Neural progenitor cell (in vitro differentiated cells): ENCODE data around the gene OLIG2. TPM values are rescaled to one million over a fixed set of nuclear protein-coding genes. Genes with fewer than 3 reads are reported as not detected.
A peak's percentile ranks its signal among the peaks of the same experiment; 100 is the strongest.

Experiments used
- DNase-seq: peaks from one replicate; pipeline ENCODE4 v3.0.0-alpha.2; 2016; ENCODE audit warnings: low spot score
- H2AFZ ChIP-seq: fragments of 200-600 bp; sonication (generic); replicated peaks from 2 replicates; pipeline ENCODE4 v1.6.1; 2016; ENCODE audit warnings: antibody characterized with exemption
- H3F3A ChIP-seq: fragments of 200-600 bp; sonication (generic); 2 replicates; pipeline ENCODE4 v1.6.1; 2016; ENCODE audit warnings: antibody characterized with exemption, low read depth
- H3K27ac ChIP-seq: fragments of 200-600 bp; sonication (generic); 2 replicates; pipeline ENCODE4 v1.5.1; 2016; ENCODE audit warnings: mild to moderate bottlenecking
- H3K27me3 ChIP-seq: fragments of 200-600 bp; sonication (generic); 2 replicates; pipeline ENCODE4 v1.6.1; 2016; ENCODE audit warnings: mild to moderate bottlenecking, moderate library complexity
- H3K36me3 ChIP-seq: fragments of 200-600 bp; sonication (generic); 2 replicates; pipeline ENCODE4 v1.5.1; 2016
- H3K4me1 ChIP-seq: fragments of 200-600 bp; sonication (generic); 2 replicates; pipeline ENCODE4 v1.6.1; 2016; ENCODE audit warnings: mixed run types
- H3K4me2 ChIP-seq: fragments of 200-600 bp; sonication (generic); 2 replicates; pipeline ENCODE4 v1.6.1; 2016
- H3K4me3 ChIP-seq: fragments of 200-600 bp; sonication (generic); 2 replicates; pipeline ENCODE4 v1.5.1; 2016
- H3K79me2 ChIP-seq: fragments of 200-600 bp; sonication (generic); 2 replicates; pipeline ENCODE4 v1.6.1; 2016; ENCODE audit warnings: low read depth
- H3K9ac ChIP-seq: fragments of 200-600 bp; sonication (generic); 2 replicates; pipeline ENCODE4 v1.6.1; 2016
- H3K9me3 ChIP-seq: fragments of 200-600 bp; sonication (generic); 2 replicates; pipeline ENCODE4 v1.5.1; 2016; ENCODE audit warnings: low read depth
- H4K20me1 ChIP-seq: fragments of 200-600 bp; sonication (generic); 2 replicates; pipeline ENCODE4 v1.6.1; 2016; ENCODE audit warnings: low read depth
- H3K27ac Mint-ChIP-seq: 3 replicates; pipeline ENCODE4 v1.8.0; 2021; ENCODE audit warnings: mixed read lengths
- H3K27me3 Mint-ChIP-seq: 2 replicates; pipeline ENCODE4 v1.8.0; 2022; ENCODE audit warnings: low read depth, mild to moderate bottlenecking, inconsistent platforms, moderate library complexity, mixed read lengths; ENCODE audit not compliant: insufficient read depth
- H3K36me3 Mint-ChIP-seq: 3 replicates; pipeline ENCODE4 v1.8.0; 2021; ENCODE audit warnings: mixed read lengths
- H3K4me1 Mint-ChIP-seq: 3 replicates; pipeline ENCODE4 v1.8.0; 2021; ENCODE audit warnings: mixed read lengths
- H3K4me3 Mint-ChIP-seq: 3 replicates; pipeline ENCODE4 v1.8.0; 2021; ENCODE audit warnings: mild to moderate bottlenecking, moderate library complexity, mixed read lengths
- H3K9me3 Mint-ChIP-seq: 3 replicates; pipeline ENCODE4 v1.8.0; 2020; ENCODE audit warnings: mixed read lengths
- CTCF ChIP-seq: fragments of 200-600 bp; sonication (generic); IDR thresholded peaks from 2 replicates; pipeline ENCODE4 v1.5.1; 2017; ENCODE audit warnings: antibody characterized with exemption, mild to moderate bottlenecking
- EZH2 ChIP-seq: fragments of 200-600 bp; sonication (generic); IDR thresholded peaks from 2 replicates; pipeline ENCODE4 v1.6.1; 2017; ENCODE audit warnings: antibody characterized with exemption, mild to moderate bottlenecking, moderate library complexity
- EZH2phosphoT487 ChIP-seq: fragments of 200-600 bp; sonication (generic); IDR thresholded peaks from 2 replicates; pipeline ENCODE4 v1.6.1; 2017; ENCODE audit warnings: antibody characterized with exemption
- total RNA-seq: library from RNA; depleted of rRNA; stranded (reverse); fragments of >200 nt; gene quantifications from 2 replicates; pipeline ENCODE4 v1.2.3, GENCODE V29; 2015; ENCODE audit warnings: low replicate concordance

The OLIG2 gene
- total RNA-seq, 1 donor from 2014 or later: not detected

DNA sequence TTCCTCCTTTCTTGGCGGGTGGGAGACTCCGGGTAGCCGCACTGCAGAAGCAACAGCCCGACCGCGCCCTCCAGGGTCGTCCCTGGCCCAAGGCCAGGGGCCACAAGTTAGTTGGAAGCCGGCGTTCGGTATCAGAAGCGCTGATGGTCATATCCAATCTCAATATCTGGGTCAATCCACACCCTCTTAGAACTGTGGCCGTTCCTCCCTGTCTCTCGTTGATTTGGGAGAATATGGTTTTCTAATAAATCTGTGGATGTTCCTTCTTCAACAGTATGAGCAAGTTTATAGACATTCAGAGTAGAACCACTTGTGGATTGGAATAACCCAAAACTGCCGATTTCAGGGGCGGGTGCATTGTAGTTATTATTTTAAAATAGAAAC lies 2.5 kb downstream of the OLIG2 start:
- peak overlapping the region; percentile 18 for H3K4me3 Mint-ChIP-seq

DNA sequence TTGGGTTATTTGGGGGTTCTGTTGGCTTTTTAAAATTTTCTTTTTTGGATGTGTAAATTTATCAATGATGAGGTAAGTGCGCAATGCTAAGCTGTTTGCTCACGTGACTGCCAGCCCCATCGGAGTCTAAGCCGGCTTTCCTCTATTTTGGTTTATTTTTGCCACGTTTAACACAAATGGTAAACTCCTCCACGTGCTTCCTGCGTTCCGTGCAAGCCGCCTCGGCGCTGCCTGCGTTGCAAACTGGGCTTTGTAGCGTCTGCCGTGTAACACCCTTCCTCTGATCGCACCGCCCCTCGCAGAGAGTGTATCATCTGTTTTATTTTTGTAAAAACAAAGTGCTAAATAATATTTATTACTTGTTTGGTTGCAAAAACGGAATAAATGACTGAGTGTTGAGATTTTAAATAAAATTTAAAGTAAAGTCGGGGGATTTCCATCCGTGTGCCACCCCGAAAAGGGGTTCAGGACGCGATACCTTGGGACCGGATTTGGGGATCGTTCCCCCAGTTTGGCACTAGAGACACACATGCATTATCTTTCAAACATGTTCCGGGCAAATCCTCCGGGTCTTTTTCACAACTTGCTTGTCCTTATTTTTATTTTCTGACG lies 3.1 kb downstream of the OLIG2 start:
- no peak overlapping the region for H3K27ac Mint-ChIP-seq
- TF ChIP-seq EZH2phosphoT487: peak; percentile 84
- peak; percentile 75 for TF ChIP-seq EZH2
- TF ChIP-seq CTCF: no peak
- no peak overlapping the region for H3K4me3 Mint-ChIP-seq
- H3K36me3 Mint-ChIP-seq: peaks cover 4% of the 10 kb centered on the region
- H3K4me1 Mint-ChIP-seq: peaks cover 22% of the 10 kb centered on the region
- Histone ChIP-seq H3K4me3 (no peak overlapping the region), H3K9ac (no peak overlapping the region), H4K20me1 (peaks cover 90% of the 10 kb centered on the region), H3K79me2 (no peaks in the 10 kb centered on the region), H2AFZ (no peak overlapping the region), H3K36me3 (no peaks in the 10 kb centered on the region), H3K4me1 (peaks cover 11% of the 10 kb centered on the region), H3K27ac (no peak overlapping the region), H3K4me2 (no peak overlapping the region), H3K9me3 (no peaks in the 10 kb centered on the region), H3K27me3 (peaks cover 100% of the 10 kb centered on the region), H3F3A (peaks cover 22% of the 10 kb centered on the region)
- DNase-seq: peak; percentile 72
- H3K9me3 Mint-ChIP-seq: peaks cover 6% of the 10 kb centered on the region
- peaks cover 69% of the 10 kb centered on the region for H3K27me3 Mint-ChIP-seq

More for the DNA sequence above, 2.5 kb downstream of the OLIG2 start:
- no peaks in the 10 kb centered on the region for H3K79me2 ChIP-seq
- peaks cover 28% of the 10 kb centered on the region for H3K4me1 Mint-ChIP-seq
- no peak overlapping the region for H2AFZ ChIP-seq
- H3K4me1 ChIP-seq: peaks cover 14% of the 10 kb centered on the region
- no peaks in the 10 kb centered on the region for H3K9me3 ChIP-seq
- no peak overlapping the region for H3K4me2 ChIP-seq
- H3K27me3 Mint-ChIP-seq: peaks cover 74% of the 10 kb centered on the region
- TF ChIP-seq CTCF (no peak), EZH2 (peak; percentile 92), EZH2phosphoT487 (peak; percentile 21)
- H3K36me3 ChIP-seq: no peaks in the 10 kb centered on the region
- H4K20me1 ChIP-seq: peaks cover 90% of the 10 kb centered on the region
- H3K9me3 Mint-ChIP-seq: peaks cover 6% of the 10 kb centered on the region
- no peak overlapping the region for H3K27ac ChIP-seq
- peaks cover 28% of the 10 kb centered on the region for H3F3A ChIP-seq
- H3K27ac Mint-ChIP-seq: no peak overlapping the region
- peaks cover 4% of the 10 kb centered on the region for H3K36me3 Mint-ChIP-seq
- no peak for DNase-seq
- peaks cover 100% of the 10 kb centered on the region for H3K27me3 ChIP-seq
- H3K4me3 ChIP-seq: no peak overlapping the region
- no peak overlapping the region for H3K9ac ChIP-seq

GRCh38 chr21:33029385-33029921 lies 3.7 kb downstream of the OLIG2 start:
- Histone ChIP-seq H3K27ac (no peak overlapping the region), H3K36me3 (no peaks in the 10 kb centered on the region), H3K79me2 (no peaks in the 10 kb centered on the region), H3K4me1 (peaks cover 6% of the 10 kb centered on the region), H2AFZ (no peak overlapping the region), H3K4me2 (no peak overlapping the region), H3K4me3 (no peak overlapping the region), H3K9me3 (no peaks in the 10 kb centered on the region), H3F3A (peaks cover 21% of the 10 kb centered on the region), H4K20me1 (peaks cover 90% of the 10 kb centered on the region), H3K9ac (no peak overlapping the region), H3K27me3 (peaks cover 100% of the 10 kb centered on the region)
- TF ChIP-seq EZH2: peak; percentile 61
- TF ChIP-seq EZH2phosphoT487: peak; percentile 79
- TF ChIP-seq CTCF: no peak
- Mint-ChIP-seq H3K9me3 (peaks cover 4% of the 10 kb centered on the region), H3K27me3 (peaks cover 69% of the 10 kb centered on the region), H3K36me3 (no peaks in the 10 kb centered on the region), H3K4me1 (peaks cover 17% of the 10 kb centered on the region), H3K27ac (no peak overlapping the region), H3K4me3 (no peak overlapping the region)
- DNase-seq: peak; percentile 44
